H9 (cell line): ENCODE measurements around the gene PCGF3. TPM values are rescaled to one million over a fixed set of nuclear protein-coding genes. Genes with fewer than 3 reads are reported as not detected.

Experiments used
- DNase-seq: peaks from one replicate; pipeline ENCODE4 v3.0.0-alpha.2; 2017
- H2AFZ ChIP-seq: one replicate; pipeline ENCODE4 v1.6.1; 2013; ENCODE audit warnings: mild to moderate bottlenecking, low read length, control low read depth, moderate library complexity
- H2AK5ac ChIP-seq: 2 replicates; pipeline ENCODE4 v1.6.1; 2013; ENCODE audit warnings: low read length, control low read depth, mixed read lengths; ENCODE audit not compliant: insufficient read length
- H2BK120ac ChIP-seq: one replicate; pipeline ENCODE4 v1.6.1; 2013; ENCODE audit warnings: low read depth, mild to moderate bottlenecking, low read length, control low read depth, inconsistent platforms; ENCODE audit not compliant: poor library complexity, severe bottlenecking
- H2BK12ac ChIP-seq: 2 replicates; pipeline ENCODE4 v1.6.1; 2013; ENCODE audit warnings: low read length, control low read depth, mixed read lengths, low read depth; ENCODE audit not compliant: insufficient read length
- H2BK15ac ChIP-seq: 2 replicates; pipeline ENCODE4 v1.6.1; 2013; ENCODE audit warnings: low read depth, low read length, control low read depth
- H2BK20ac ChIP-seq: one replicate; pipeline ENCODE4 v1.6.1; 2013; ENCODE audit warnings: low read depth, mild to moderate bottlenecking, low read length, control low read depth, inconsistent platforms; ENCODE audit not compliant: poor library complexity, severe bottlenecking
- H2BK5ac ChIP-seq: 2 replicates; pipeline ENCODE4 v1.6.1; 2013; ENCODE audit warnings: low read length, control low read depth, mixed read lengths; ENCODE audit not compliant: insufficient read length
- H3K14ac ChIP-seq: 2 replicates; pipeline ENCODE4 v1.6.1; 2013; ENCODE audit warnings: low read length, control low read depth; ENCODE audit not compliant: insufficient read depth
- H3K18ac ChIP-seq: 2 replicates; pipeline ENCODE4 v1.6.1; 2013; ENCODE audit warnings: low read depth, mild to moderate bottlenecking, mixed read lengths, low read length, control low read depth; ENCODE audit not compliant: insufficient read length
- H3K23ac ChIP-seq: 2 replicates; pipeline ENCODE4 v1.6.1; 2013; ENCODE audit warnings: low read length, control low read depth, mixed read lengths, low read depth; ENCODE audit not compliant: insufficient read length
- H3K23me2 ChIP-seq: 2 replicates; pipeline ENCODE4 v1.6.1; 2013; ENCODE audit warnings: low read depth, mild to moderate bottlenecking, mixed read lengths, low read length, control low read depth; ENCODE audit not compliant: insufficient read length, poor library complexity, severe bottlenecking
- H3K27ac ChIP-seq: 2 replicates; pipeline ENCODE4 v1.5.1; 2013; ENCODE audit warnings: low read length, control low read depth, mixed read lengths, low read depth; ENCODE audit not compliant: insufficient read length
- H3K27me3 ChIP-seq: 2 replicates; pipeline ENCODE4 v1.6.1; 2013; ENCODE audit warnings: low read length, control low read depth, inconsistent platforms; ENCODE audit not compliant: insufficient read depth
- H3K4ac ChIP-seq: 2 replicates; pipeline ENCODE4 v1.6.1; 2013; ENCODE audit warnings: low read depth, mild to moderate bottlenecking, control low read depth, inconsistent platforms, low read length, moderate library complexity
- H3K4me1 ChIP-seq: 2 replicates; pipeline ENCODE4 v1.6.1; 2013; ENCODE audit warnings: low read length, control low read depth, inconsistent platforms; ENCODE audit not compliant: insufficient read depth
- H3K4me2 ChIP-seq: 2 replicates; pipeline ENCODE4 v1.6.1; 2013; ENCODE audit warnings: low read length, control low read depth, mixed read lengths; ENCODE audit not compliant: insufficient read length, insufficient read depth
- H3K56ac ChIP-seq: 2 replicates; pipeline ENCODE4 v1.6.1; 2013; ENCODE audit warnings: low read depth, mild to moderate bottlenecking, mixed read lengths, low read length, control low read depth; ENCODE audit not compliant: insufficient read length
- H3K79me1 ChIP-seq: 2 replicates; pipeline ENCODE4 v1.6.1; 2013; ENCODE audit warnings: low read depth, mild to moderate bottlenecking, moderate library complexity, low read length, control low read depth, inconsistent platforms; ENCODE audit not compliant: insufficient read depth, poor library complexity, severe bottlenecking
- H3K79me2 ChIP-seq: 2 replicates; pipeline ENCODE4 v1.6.1; 2013; ENCODE audit warnings: low read length, control low read depth, inconsistent platforms; ENCODE audit not compliant: insufficient read depth
- H3K9ac ChIP-seq: 2 replicates; pipeline ENCODE4 v1.6.1; 2013; ENCODE audit warnings: low read length, control low read depth, mixed read lengths; ENCODE audit not compliant: insufficient read length; ENCODE audit errors: extremely low read depth
- H3K9me3 ChIP-seq: one replicate; pipeline ENCODE4 v1.6.1; 2013; ENCODE audit warnings: low read depth, low read length, inconsistent platforms; ENCODE audit not compliant: control insufficient read depth
- H3T11ph ChIP-seq: one replicate; pipeline ENCODE4 v1.6.1; 2013; ENCODE audit warnings: mild to moderate bottlenecking, low read length, control low read depth, inconsistent platforms
- H4K20me1 ChIP-seq: one replicate; pipeline ENCODE4 v1.6.1; 2013; ENCODE audit not compliant: control insufficient read depth, insufficient read length, insufficient read depth
- H4K5ac ChIP-seq: 2 replicates; pipeline ENCODE4 v1.6.1; 2013; ENCODE audit warnings: low read depth, mild to moderate bottlenecking, mixed read lengths, low read length, control low read depth; ENCODE audit not compliant: insufficient read length
- H4K8ac ChIP-seq: replicated peaks from 2 replicates; pipeline ENCODE4 v1.6.1; 2013; ENCODE audit warnings: low read length, control low read depth, mixed read lengths, low read depth; ENCODE audit not compliant: insufficient read length
- H4K91ac ChIP-seq: 2 replicates; pipeline ENCODE4 v1.6.1; 2013; ENCODE audit warnings: low read depth, mild to moderate bottlenecking, moderate library complexity, mixed read lengths, low read length, control low read depth; ENCODE audit not compliant: insufficient read length
- H3K27ac Mint-ChIP-seq, 3 experiments: 2 replicates in 2 of 3; 3 replicates in 1 of 3; pipeline ENCODE4 v1.8.0; 2020 to 2021; ENCODE audit warnings: mixed read lengths in 3 of 3, mild to moderate bottlenecking in 1 of 3, moderate library complexity in 1 of 3
- H3K27me3 Mint-ChIP-seq: 2 replicates; pipeline ENCODE4 v1.8.0; 2021; ENCODE audit warnings: low read depth, mild to moderate bottlenecking, moderate library complexity, mixed read lengths
- H3K36me3 Mint-ChIP-seq, 3 experiments: 2 replicates in 2 of 3; 3 replicates in 1 of 3; pipeline ENCODE4 v1.8.0; 2020 to 2021; ENCODE audit warnings: low read depth in 3 of 3, mixed read lengths in 3 of 3; ENCODE audit not compliant: insufficient read depth in 1 of 3
- H3K4me1 Mint-ChIP-seq, 2 experiments: 2 replicates each; pipeline ENCODE4 v1.8.0; 2020; ENCODE audit warnings: mixed read lengths in 2 of 2
- H3K4me3 Mint-ChIP-seq, 2 experiments: 2 replicates in 1 of 2; 3 replicates in 1 of 2; pipeline ENCODE4 v1.8.0; 2020 to 2021; ENCODE audit warnings: mild to moderate bottlenecking in 2 of 2, mixed read lengths in 2 of 2, moderate library complexity in 1 of 2
- H3K9me3 Mint-ChIP-seq, 2 experiments: 2 replicates in 1 of 2; 3 replicates in 1 of 2; pipeline ENCODE4 v1.8.0; 2020; ENCODE audit warnings: mild to moderate bottlenecking in 2 of 2, mixed read lengths in 2 of 2, moderate library complexity in 1 of 2
- CTCF ChIP-seq: fragments of 200-600 bp; sonication (generic); conservative IDR thresholded peaks from 3 replicates; pipeline ENCODE4 v1.8.0; 2021; ENCODE audit warnings: antibody characterized with exemption, mild to moderate bottlenecking
- WGBS: extraction: QIAGEN DNeasy Blood & Tissue Kit; methylation state at CpG from one replicate; pipeline ENCODE4 v1.1.7; 2013; ENCODE audit warnings: missing lambda C conversion rate, low lambda C conversion rate, mixed read lengths; ENCODE audit not compliant: insufficient read length; ENCODE audit errors: extremely low coverage; 5-methylcytosine and 5-hydroxymethylcytosine counted together
- total RNA-seq: library from RNA; stranded (reverse); gene quantifications from 2 replicates; pipeline ENCODE4 v1.2.1, GENCODE V29; 2021

PCGF3 gene
- total RNA-seq, 1 experiment from 2014 or later, result 43.1 TPM

GRCh38 chr4:681736-682451 lies 23.7 kb upstream of the PCGF3 start:
- peaks cover 2 to 20% of the 10 kb centered on the region in 2 experiments for H3K4me1 Mint-ChIP-seq
- H4K5ac ChIP-seq, result no peak overlapping the region
- no peak overlapping the region for H3K9ac ChIP-seq
- no peaks in the 10 kb centered on the region; a peak in 3 of 7 replicates for H3K36me3 Mint-ChIP-seq
- H3K4ac ChIP-seq, result no peak overlapping the region
- DNase-seq, result peak; percentile 70
- no peak overlapping the region for H2BK120ac ChIP-seq
- H2BK12ac ChIP-seq, result no peak overlapping the region
- no peak overlapping the region for H2BK20ac ChIP-seq
- H3K9me3 ChIP-seq, result no peaks in the 10 kb centered on the region
- no peak overlapping the region for H3K56ac ChIP-seq
- no peaks in the 10 kb centered on the region for H3K27me3 ChIP-seq
- no peak overlapping the region for H2AFZ ChIP-seq
- no peak overlapping the region for H2AK5ac ChIP-seq
- no peaks in the 10 kb centered on the region for H4K20me1 ChIP-seq
- peaks cover 5% of the 10 kb centered on the region for H3K23me2 ChIP-seq
- H3K18ac ChIP-seq, result no peak overlapping the region
- no peak overlapping the region for H2BK5ac ChIP-seq
- WGBS, result no CpG with 5 or more reads among the region's 58 CpGs
- H3K23ac ChIP-seq, result no peak overlapping the region
- no peak overlapping the region for H4K91ac ChIP-seq
- H3K14ac ChIP-seq, result no peak overlapping the region
- no peaks in the 10 kb centered on the region for H3K79me1 ChIP-seq
- no peaks in the 10 kb centered on the region for H3K4me1 ChIP-seq
- H3T11ph ChIP-seq, result no peak overlapping the region
- H2BK15ac ChIP-seq, result no peak overlapping the region
- no peak overlapping the region for H4K8ac ChIP-seq
- H3K79me2 ChIP-seq, result no peaks in the 10 kb centered on the region
- no peak overlapping the region for H3K4me2 ChIP-seq
- H3K27ac ChIP-seq, result no peak overlapping the region
- peaks cover 13% of the 10 kb centered on the region for H3K27me3 Mint-ChIP-seq
- no peak for TF ChIP-seq CTCF
- no peak overlapping the region for H3K27ac Mint-ChIP-seq
- peak overlapping the region in 1 of 2 experiments; percentile 57; a peak in 1 of 5 replicates for H3K4me3 Mint-ChIP-seq
- no peaks in the 10 kb centered on the region; a peak in 1 of 5 replicates for H3K9me3 Mint-ChIP-seq
